ACC112 (cell line): ENCODE measurements around the gene PRKAG2.
A peak's percentile ranks its signal among the peaks of the same experiment; 100 is the strongest.

Experiments used
- H2AFZ ChIP-seq: fragments of 200-600 bp; sonication (generic); one replicate; pipeline ENCODE4 v1.6.0; 2017; ENCODE audit warnings: antibody characterized with exemption, low read length; ENCODE audit not compliant: unreplicated experiment
- H3K27ac ChIP-seq: fragments of 200-600 bp; sonication (generic); 2 replicates; pipeline ENCODE4 v1.5.1; 2014; ENCODE audit warnings: low read depth, mild to moderate bottlenecking, antibody characterized with exemption, low read length, moderate library complexity
- H3K27me3 ChIP-seq: fragments of 200-600 bp; sonication (generic); 2 replicates; pipeline ENCODE4 v1.6.1; 2014; ENCODE audit warnings: mild to moderate bottlenecking, antibody characterized with exemption, low read length, moderate library complexity, mixed read lengths; ENCODE audit not compliant: insufficient read depth
- H3K36me3 ChIP-seq: fragments of 200-600 bp; sonication (generic); 2 replicates; pipeline ENCODE4 v1.6.1; 2016; ENCODE audit warnings: mild to moderate bottlenecking, antibody characterized with exemption, low read length, moderate library complexity, mixed read lengths; ENCODE audit not compliant: insufficient read depth
- H3K4me1 ChIP-seq: fragments of 200-600 bp; sonication (generic); one replicate; pipeline ENCODE4 v1.6.1; 2016; ENCODE audit warnings: low read length, mixed read lengths; ENCODE audit not compliant: insufficient read depth, unreplicated experiment, control insufficient read depth
- H3K4me3 ChIP-seq: fragments of 200-600 bp; sonication (generic); 2 replicates; pipeline ENCODE4 v1.5.1; 2014; ENCODE audit warnings: mild to moderate bottlenecking, low read depth, low read length
- H3K79me2 ChIP-seq: fragments of 200-600 bp; sonication (generic); one replicate; pipeline ENCODE4 v1.6.0; 2016; ENCODE audit warnings: low read length; ENCODE audit not compliant: control insufficient read depth, unreplicated experiment, insufficient read depth

PRKAG2 gene

GRCh38 chr7:151695951-151696541 is 180.9 kb downstream of the PRKAG2 start:
- Histone ChIP-seq H3K36me3 (no peaks in the 10 kb centered on the region), H3K79me2 (no peaks in the 10 kb centered on the region), H3K27me3 (no peaks in the 10 kb centered on the region), H3K27ac (no peak overlapping the region), H3K4me1 (peaks cover 11% of the 10 kb centered on the region), H2AFZ (no peak overlapping the region), H3K4me3 (no peak overlapping the region)

- H3K4me1 ChIP-seq, result peaks cover 13% of the 10 kb centered on the region
- H2AFZ ChIP-seq, result no peak overlapping the region
- H3K27me3 ChIP-seq, result no peaks in the 10 kb centered on the region
Measured at GRCh38 chr7:151694828-151695580, 181.9 kb downstream of the PRKAG2 start.

GRCh38 chr7:151694441-151694827 is 182.5 kb downstream of the PRKAG2 start:
- no peak overlapping the region for H2AFZ ChIP-seq
- H3K36me3 ChIP-seq, result no peaks in the 10 kb centered on the region
- peaks cover 9% of the 10 kb centered on the region for H3K4me1 ChIP-seq
- H3K4me3 ChIP-seq, result no peak overlapping the region
- no peak overlapping the region for H3K27ac ChIP-seq
- no peaks in the 10 kb centered on the region for H3K79me2 ChIP-seq
- H3K27me3 ChIP-seq, result no peaks in the 10 kb centered on the region

More at GRCh38 chr7:151694828-151695580, 181.9 kb downstream of the PRKAG2 start:
- H3K36me3 ChIP-seq, result no peaks in the 10 kb centered on the region
- no peaks in the 10 kb centered on the region for H3K79me2 ChIP-seq
- no peak overlapping the region for H3K4me3 ChIP-seq
- H3K27ac ChIP-seq, result no peak overlapping the region

GRCh38 chr7:151693140-151693539 is 183.8 kb downstream of the PRKAG2 start:
- no peak overlapping the region for H2AFZ ChIP-seq
- H3K27ac ChIP-seq, result no peak overlapping the region
- no peaks in the 10 kb centered on the region for H3K36me3 ChIP-seq
- H3K79me2 ChIP-seq, result no peaks in the 10 kb centered on the region
- H3K4me3 ChIP-seq, result no peak overlapping the region
- H3K27me3 ChIP-seq, result no peaks in the 10 kb centered on the region
- peaks cover 17% of the 10 kb centered on the region for H3K4me1 ChIP-seq

GRCh38 chr7:151692721-151693120 is 184.2 kb downstream of the PRKAG2 start:
- H3K27ac ChIP-seq, result no peak overlapping the region
- peaks cover 21% of the 10 kb centered on the region for H3K4me1 ChIP-seq
- no peak overlapping the region for H2AFZ ChIP-seq
- no peak overlapping the region for H3K4me3 ChIP-seq
- H3K36me3 ChIP-seq, result no peaks in the 10 kb centered on the region
- H3K79me2 ChIP-seq, result no peaks in the 10 kb centered on the region
- H3K27me3 ChIP-seq, result no peaks in the 10 kb centered on the region

- Histone ChIP-seq H3K4me1 (peaks cover 33% of the 10 kb centered on the region), H3K4me3 (no peak overlapping the region), H2AFZ (no peak overlapping the region)
Measured at GRCh38 chr7:151691449-151691848, 185.5 kb downstream of the PRKAG2 start.

GRCh38 chr7:151690606-151691005 is 186.3 kb downstream of the PRKAG2 start:
- H3K36me3 ChIP-seq, result no peaks in the 10 kb centered on the region
- H3K4me1 ChIP-seq, result peaks cover 34% of the 10 kb centered on the region
- H2AFZ ChIP-seq, result no peak overlapping the region
- no peaks in the 10 kb centered on the region for H3K79me2 ChIP-seq
- H3K27ac ChIP-seq, result no peak overlapping the region
- no peak overlapping the region for H3K4me3 ChIP-seq
- no peaks in the 10 kb centered on the region for H3K27me3 ChIP-seq

More at GRCh38 chr7:151691449-151691848, 185.5 kb downstream of the PRKAG2 start:
- Histone ChIP-seq H3K27ac (no peak overlapping the region), H3K27me3 (no peaks in the 10 kb centered on the region), H3K36me3 (no peaks in the 10 kb centered on the region), H3K79me2 (no peaks in the 10 kb centered on the region)

GRCh38 chr7:151689196-151689971 is 187.5 kb downstream of the PRKAG2 start:
- Histone ChIP-seq H3K27ac (no peak overlapping the region), H3K4me3 (no peak overlapping the region), H3K4me1 (peaks cover 34% of the 10 kb centered on the region), H3K79me2 (no peaks in the 10 kb centered on the region), H2AFZ (no peak overlapping the region), H3K27me3 (no peaks in the 10 kb centered on the region), H3K36me3 (no peaks in the 10 kb centered on the region)

GRCh38 chr7:151688236-151688780 is 188.6 kb downstream of the PRKAG2 start:
- H3K27ac ChIP-seq, result peak overlapping the region; percentile 82
- no peaks in the 10 kb centered on the region for H3K79me2 ChIP-seq
- no peaks in the 10 kb centered on the region for H3K36me3 ChIP-seq
- H3K4me3 ChIP-seq, result no peak overlapping the region
- H3K4me1 ChIP-seq, result peaks cover 34% of the 10 kb centered on the region
- H3K27me3 ChIP-seq, result no peaks in the 10 kb centered on the region
- no peak overlapping the region for H2AFZ ChIP-seq

GRCh38 chr7:151687523-151688235 is 189.2 kb downstream of the PRKAG2 start:
- Histone ChIP-seq H3K27me3 (no peaks in the 10 kb centered on the region), H3K36me3 (no peaks in the 10 kb centered on the region), H3K4me1 (peaks cover 34% of the 10 kb centered on the region), H3K4me3 (no peak overlapping the region), H3K27ac (peak overlapping the region; percentile 82), H3K79me2 (no peaks in the 10 kb centered on the region), H2AFZ (peak overlapping the region; percentile 39)
